ENCODE data around the gene FIGNL1. TPM values are rescaled to one million over a fixed set of nuclear protein-coding genes. Genes with fewer than 3 reads are reported as not detected.

Gene FIGNL1
- total RNA-seq, 4 donors from 2014 or later: 0.80 to 6.2 (median 3.6) TPM

DNA sequence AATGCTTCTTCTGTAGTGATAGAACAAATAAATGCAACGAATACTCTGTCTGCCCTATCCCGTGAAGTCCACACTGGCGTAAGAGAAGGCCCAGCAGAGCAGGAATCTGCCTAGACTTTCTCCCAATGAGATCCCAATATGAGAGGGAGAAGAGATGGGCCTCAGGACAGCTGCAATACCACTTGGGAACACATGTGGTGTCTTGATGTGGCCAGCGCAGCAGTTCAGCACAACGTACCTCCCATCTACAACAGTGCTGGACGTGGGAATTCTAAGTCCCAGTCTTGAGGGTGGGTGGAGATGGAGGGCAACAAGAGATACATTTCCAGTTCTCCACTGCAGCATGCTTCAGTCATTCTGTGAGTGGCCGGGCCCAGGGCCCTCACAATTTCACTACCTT, 45.8 kb downstream of the FIGNL1 start:
- in situ Hi-C loops (cut with MboI; ENCODE audit: low pct_ligation_motif_present in 1 of 4, low pct_unique_long_range_greater_than_20kb in 1 of 4, low sequenced_read_pairs in 3 of 4): loop anchor here in 1 of 4 donors (25.0 kb wide), 1 partner anchor 192 kb away; no protein-coding TSS in a partner anchor
- Histone ChIP-seq H3K27ac (no peak overlapping the region), H3K9me3 (no peaks in the 10 kb centered on the region), H3K4me1 (no peaks in the 10 kb centered on the region), H3K27me3 (peaks cover 12% of the 10 kb centered on the region), H3K4me3 (no peak overlapping the region), H3K36me3 (no peaks in the 10 kb centered on the region)
- WGBS, 2 donors (ENCODE audit: low coverage in 1 of 2): 74 to 100% methylated on average over 2 to 7 of the region's 7 CpGs
- TF ChIP-seq CTCF (IDR thresholded peaks at IDR 0.05) (no peak), EP300 (IDR thresholded peaks at IDR 0.05; ENCODE audit: low read depth) (no peak), POLR2AphosphoS5 (IDR thresholded peaks at IDR 0.05) (no peak), POLR2A (IDR thresholded peaks at IDR 0.05) (no peak)
- intact Hi-C loops (cut with DNase I; ENCODE audit: low total_unique reads): no loop called here
- no peak for DNase-seq

GRCh38 chr7:50400114-50400513, 50.0 kb downstream of the FIGNL1 start:
- Histone ChIP-seq H3K9me3 (no peaks in the 10 kb centered on the region), H3K27ac (no peak overlapping the region), H3K4me1 (peaks cover 0 to 13% (median 0%) of the 10 kb centered on the region in 4 donors), H3K4me3 (no peak overlapping the region), H3K27me3 (peaks cover 12% of the 10 kb centered on the region), H3K36me3 (no peaks in the 10 kb centered on the region)
- in situ Hi-C loops (cut with MboI; ENCODE audit: low pct_ligation_motif_present in 1 of 4, low pct_unique_long_range_greater_than_20kb in 1 of 4, low sequenced_read_pairs in 3 of 4) (loop anchor here in 1 of 4 donors (25.0 kb wide), 1 partner anchor 188 kb away; no protein-coding TSS in a partner anchor), intact Hi-C loops (cut with DNase I; ENCODE audit: low total_unique reads) (no loop called here)
- no peak for TF ChIP-seq CTCF (IDR thresholded peaks at IDR 0.05)
- no peak for TF ChIP-seq EP300 (IDR thresholded peaks at IDR 0.05; ENCODE audit: low read depth)
- TF ChIP-seq POLR2AphosphoS5 (IDR thresholded peaks at IDR 0.05): no peak
- TF ChIP-seq POLR2A (IDR thresholded peaks at IDR 0.05): no peak
- no peak for DNase-seq
- 70% methylated on average over 36 of the region's 41 CpGs; no CpG with 5 or more reads in 1 of the 2 donors for WGBS, 2 donors (ENCODE audit: low coverage in 1 of 2)

GRCh38 chr7:50399635-50400034, 50.5 kb downstream of the FIGNL1 start:
- Histone ChIP-seq H3K27ac (no peak overlapping the region), H3K27me3 (peaks cover 12% of the 10 kb centered on the region), H3K4me1 (peaks cover 0 to 13% (median 0%) of the 10 kb centered on the region in 4 donors), H3K9me3 (no peaks in the 10 kb centered on the region), H3K36me3 (no peaks in the 10 kb centered on the region), H3K4me3 (no peak overlapping the region)
- TF ChIP-seq POLR2AphosphoS5 (IDR thresholded peaks at IDR 0.05) (no peak), POLR2A (IDR thresholded peaks at IDR 0.05) (no peak)
- intact Hi-C loops (cut with DNase I; ENCODE audit: low total_unique reads): no loop called here
- 74 to 100% methylated on average over 2 to 21 of the region's 21 CpGs for WGBS, 2 donors (ENCODE audit: low coverage in 1 of 2)
- in situ Hi-C loops (cut with MboI; ENCODE audit: low pct_ligation_motif_present in 1 of 4, low pct_unique_long_range_greater_than_20kb in 1 of 4, low sequenced_read_pairs in 3 of 4): loop anchor here in 1 of 4 donors (25.0 kb wide), 1 partner anchor 187 kb away; no protein-coding TSS in a partner anchor
- no peak for DNase-seq

DNA sequence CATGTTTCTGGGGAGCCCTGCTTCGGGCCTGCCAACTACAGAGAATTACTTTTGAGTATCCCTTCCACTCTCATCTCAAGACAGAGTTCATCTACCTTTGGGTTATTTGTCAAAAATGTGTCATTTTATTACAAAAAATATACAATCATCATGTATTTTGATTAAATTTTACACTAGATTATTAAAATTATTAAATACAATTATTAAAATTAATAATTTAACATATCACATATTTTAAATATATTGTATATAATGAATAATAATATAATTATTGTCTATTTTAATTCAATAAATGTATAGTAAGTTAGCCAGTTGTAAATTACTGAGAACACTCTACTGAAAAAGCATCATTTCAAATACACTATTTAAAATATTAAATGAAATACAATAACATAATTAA, 50.9 kb downstream of the FIGNL1 start:
- H3K27me3 ChIP-seq: peaks cover 12% of the 10 kb centered on the region
- WGBS, 2 donors (ENCODE audit: low coverage in 1 of 2): 76 to 88% methylated on average over 1 of the region's 1 CpG
- peaks cover 0 to 13% (median 0%) of the 10 kb centered on the region in 4 donors for H3K4me1 ChIP-seq
- intact Hi-C loops (cut with DNase I; ENCODE audit: low total_unique reads) (no loop called here), in situ Hi-C loops (cut with MboI; ENCODE audit: low pct_ligation_motif_present in 1 of 4, low pct_unique_long_range_greater_than_20kb in 1 of 4, low sequenced_read_pairs in 3 of 4) (no loop called here)
- TF ChIP-seq POLR2A (IDR thresholded peaks at IDR 0.05): no peak
- TF ChIP-seq EP300 (IDR thresholded peaks at IDR 0.05; ENCODE audit: low read depth): no peak
- TF ChIP-seq CTCF (IDR thresholded peaks at IDR 0.05): no peak
- TF ChIP-seq POLR2AphosphoS5 (IDR thresholded peaks at IDR 0.05): no peak
- DNase-seq: no peak
- H3K4me3 ChIP-seq: no peak overlapping the region
- no peak overlapping the region for H3K27ac ChIP-seq
- no peaks in the 10 kb centered on the region for H3K36me3 ChIP-seq
- H3K9me3 ChIP-seq: no peaks in the 10 kb centered on the region

- H3K4me1 ChIP-seq: peaks cover 0 to 13% (median 0%) of the 10 kb centered on the region in 4 donors
- in situ Hi-C loops (cut with MboI; ENCODE audit: low pct_ligation_motif_present in 1 of 4, low pct_unique_long_range_greater_than_20kb in 1 of 4, low sequenced_read_pairs in 3 of 4): no loop called here
- H3K27ac ChIP-seq: peak overlapping the region in 1 of 4 donors; percentile 32
- H3K4me3 ChIP-seq: no peak overlapping the region
- no peaks in the 10 kb centered on the region for H3K36me3 ChIP-seq
- no peak for DNase-seq
- H3K27me3 ChIP-seq: peaks cover 12% of the 10 kb centered on the region
- no peaks in the 10 kb centered on the region for H3K9me3 ChIP-seq
- 67% methylated on average over 1 of the region's 1 CpG; no CpG with 5 or more reads in 1 of the 2 donors for WGBS, 2 donors (ENCODE audit: low coverage in 1 of 2)
- no peak for TF ChIP-seq EP300 (IDR thresholded peaks at IDR 0.05; ENCODE audit: low read depth)
- no peak for TF ChIP-seq POLR2A (IDR thresholded peaks at IDR 0.05)
- no peak for TF ChIP-seq POLR2AphosphoS5 (IDR thresholded peaks at IDR 0.05)
- TF ChIP-seq CTCF (IDR thresholded peaks at IDR 0.05): no peak
- intact Hi-C loops (cut with DNase I; ENCODE audit: low total_unique reads): no loop called here
Observed at GRCh38 chr7:50397971-50398324, 52.2 kb downstream of the FIGNL1 start.

Measured in transverse colon (tissue), 4 donors.